ENCODE results near the gene C14orf132. TPM values are rescaled to one million over a fixed set of nuclear protein-coding genes. Genes with fewer than 3 reads are reported as not detected.

Gene C14orf132
- total RNA-seq, 1 donor from 2014 or later, result 33.2 TPM

GRCh38 chr14:96134508-96134907 lies 95.3 kb downstream of the C14orf132 start:
- Mint-ChIP-seq H3K36me3 (ENCODE audit: low read depth) (peaks cover 5% of the 10 kb centered on the region), H3K27me3 (ENCODE audit: low read depth) (peaks cover 21% of the 10 kb centered on the region), H3K4me1 (ENCODE audit: low read depth) (peaks cover 19% of the 10 kb centered on the region)

GRCh38 chr14:96135285-96135684 lies 96.1 kb downstream of the C14orf132 start:
- Mint-ChIP-seq H3K4me3 (ENCODE audit: unreplicated experiment) (no peak overlapping the region), H3K9me3 (ENCODE audit: low read depth) (peaks cover 10% of the 10 kb centered on the region), H3K36me3 (ENCODE audit: low read depth) (peaks cover 2% of the 10 kb centered on the region), H3K27me3 (ENCODE audit: low read depth) (peaks cover 17% of the 10 kb centered on the region), H3K27ac (ENCODE audit: unreplicated experiment) (peak overlapping the region; percentile 89), H3K4me1 (ENCODE audit: low read depth) (peaks cover 19% of the 10 kb centered on the region)
- DNase-seq (ENCODE audit: low spot score), result no peak
- TF ChIP-seq, protein P1, sequence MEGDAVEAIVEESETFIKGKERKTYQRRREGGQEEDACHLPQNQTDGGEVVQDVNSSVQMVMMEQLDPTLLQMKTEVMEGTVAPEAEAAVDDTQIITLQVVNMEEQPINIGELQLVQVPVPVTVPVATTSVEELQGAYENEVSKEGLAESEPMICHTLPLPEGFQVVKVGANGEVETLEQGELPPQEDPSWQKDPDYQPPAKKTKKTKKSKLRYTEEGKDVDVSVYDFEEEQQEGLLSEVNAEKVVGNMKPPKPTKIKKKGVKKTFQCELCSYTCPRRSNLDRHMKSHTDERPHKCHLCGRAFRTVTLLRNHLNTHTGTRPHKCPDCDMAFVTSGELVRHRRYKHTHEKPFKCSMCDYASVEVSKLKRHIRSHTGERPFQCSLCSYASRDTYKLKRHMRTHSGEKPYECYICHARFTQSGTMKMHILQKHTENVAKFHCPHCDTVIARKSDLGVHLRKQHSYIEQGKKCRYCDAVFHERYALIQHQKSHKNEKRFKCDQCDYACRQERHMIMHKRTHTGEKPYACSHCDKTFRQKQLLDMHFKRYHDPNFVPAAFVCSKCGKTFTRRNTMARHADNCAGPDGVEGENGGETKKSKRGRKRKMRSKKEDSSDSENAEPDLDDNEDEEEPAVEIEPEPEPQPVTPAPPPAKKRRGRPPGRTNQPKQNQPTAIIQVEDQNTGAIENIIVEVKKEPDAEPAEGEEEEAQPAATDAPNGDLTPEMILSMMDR (IDR thresholded peaks at IDR 0.05), result no peak

More at GRCh38 chr14:96134508-96134907, 95.3 kb downstream of the C14orf132 start:
- DNase-seq (ENCODE audit: low spot score), result no peak
- Mint-ChIP-seq H3K27ac (ENCODE audit: unreplicated experiment) (no peak overlapping the region), H3K9me3 (ENCODE audit: low read depth) (peaks cover 10% of the 10 kb centered on the region), H3K4me3 (ENCODE audit: unreplicated experiment) (no peak overlapping the region)
- TF ChIP-seq, protein P1 (IDR thresholded peaks at IDR 0.05), result no peak

- no peak overlapping the region for H3K4me3 Mint-ChIP-seq (ENCODE audit: unreplicated experiment)
- no peak for DNase-seq (ENCODE audit: low spot score)
- TF ChIP-seq, protein P1 (IDR thresholded peaks at IDR 0.05), result no peak
Measured at GRCh38 chr14:96136371-96137005, 97.3 kb downstream of the C14orf132 start.

DNA sequence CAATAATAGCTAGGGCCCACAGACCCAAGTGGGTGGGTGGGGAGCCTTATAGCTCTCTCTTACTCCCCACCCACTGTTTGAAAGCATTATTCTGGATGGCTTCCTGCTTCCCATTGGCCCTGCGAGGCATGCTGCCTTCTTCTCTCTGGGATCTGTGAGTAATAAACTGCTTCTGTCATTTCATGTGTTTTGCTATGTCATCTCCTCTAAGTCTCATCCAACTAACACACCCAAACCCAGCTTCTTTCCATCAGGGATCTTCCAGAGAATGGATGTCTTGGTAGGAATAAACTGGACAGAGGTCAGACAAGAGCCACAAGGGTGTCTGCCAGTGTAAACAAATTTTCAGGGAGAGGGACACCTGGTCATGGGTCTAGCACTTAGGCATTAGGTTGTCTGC lies 99.1 kb downstream of the C14orf132 start:
- peaks cover 4% of the 10 kb centered on the region for H3K27me3 Mint-ChIP-seq (ENCODE audit: low read depth)
- peaks cover 2% of the 10 kb centered on the region for H3K36me3 Mint-ChIP-seq (ENCODE audit: low read depth)
- H3K4me1 Mint-ChIP-seq (ENCODE audit: low read depth), result peaks cover 19% of the 10 kb centered on the region
- TF ChIP-seq, protein P1 (IDR thresholded peaks at IDR 0.05), result no peak
- DNase-seq (ENCODE audit: low spot score), result no peak
- H3K27ac Mint-ChIP-seq (ENCODE audit: unreplicated experiment), result no peak overlapping the region
- peaks cover 12% of the 10 kb centered on the region for H3K9me3 Mint-ChIP-seq (ENCODE audit: low read depth)
- no peak overlapping the region for H3K4me3 Mint-ChIP-seq (ENCODE audit: unreplicated experiment)

More at GRCh38 chr14:96136371-96137005, 97.3 kb downstream of the C14orf132 start:
- Mint-ChIP-seq H3K27ac (ENCODE audit: unreplicated experiment) (peak overlapping the region; percentile 0), H3K4me1 (ENCODE audit: low read depth) (peaks cover 19% of the 10 kb centered on the region), H3K27me3 (ENCODE audit: low read depth) (peaks cover 16% of the 10 kb centered on the region), H3K36me3 (ENCODE audit: low read depth) (peaks cover 2% of the 10 kb centered on the region), H3K9me3 (ENCODE audit: low read depth) (peaks cover 10% of the 10 kb centered on the region)

DNA sequence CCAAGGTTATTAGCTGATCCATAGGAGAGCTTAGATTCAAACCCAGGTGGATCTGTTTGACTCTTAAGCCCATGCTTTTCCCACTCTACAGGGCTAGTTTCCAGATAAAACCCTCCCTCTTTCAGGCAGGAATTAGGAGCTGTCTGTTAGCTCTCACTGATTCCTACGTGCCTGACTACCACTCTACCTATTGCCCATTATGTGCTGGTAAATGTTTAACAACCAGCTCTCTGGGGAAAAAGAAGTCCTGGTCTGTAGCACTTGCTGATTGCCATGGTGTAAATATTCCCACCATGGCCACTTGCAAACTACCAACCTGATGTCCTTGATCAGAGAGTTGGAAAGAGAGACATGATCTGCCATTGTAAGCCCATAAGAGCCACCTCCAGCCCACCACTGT lies 100.0 kb downstream of the C14orf132 start:
- H3K36me3 Mint-ChIP-seq (ENCODE audit: low read depth), result peaks cover 2% of the 10 kb centered on the region
- no peak overlapping the region for H3K27ac Mint-ChIP-seq (ENCODE audit: unreplicated experiment)
- peaks cover 2% of the 10 kb centered on the region for H3K27me3 Mint-ChIP-seq (ENCODE audit: low read depth)
- no peak overlapping the region for H3K4me3 Mint-ChIP-seq (ENCODE audit: unreplicated experiment)
- H3K9me3 Mint-ChIP-seq (ENCODE audit: low read depth), result peaks cover 17% of the 10 kb centered on the region
- TF ChIP-seq, protein P1 (IDR thresholded peaks at IDR 0.05), result no peak
- DNase-seq (ENCODE audit: low spot score), result no peak
- peaks cover 22% of the 10 kb centered on the region for H3K4me1 Mint-ChIP-seq (ENCODE audit: low read depth)
